ENCODE data around the gene IL1F10.

IL1F10 gene

DNA sequence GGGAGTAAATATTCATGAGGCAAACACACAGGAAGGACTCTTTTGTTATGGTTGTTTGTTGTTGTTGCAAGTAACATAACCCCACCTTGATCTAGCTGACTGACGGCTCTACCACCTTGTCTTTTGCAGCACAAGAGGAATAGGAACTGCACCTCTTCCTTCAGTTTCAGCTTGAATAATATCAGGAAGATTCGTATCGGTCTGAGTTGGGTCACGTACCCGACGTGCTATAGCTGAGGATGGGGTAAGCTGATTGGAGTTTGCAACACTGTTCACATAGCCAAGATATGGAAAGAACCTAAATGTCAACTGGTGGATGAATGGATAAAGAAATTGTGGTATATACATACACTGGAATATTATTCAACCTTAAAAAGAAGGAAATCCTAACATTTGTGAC, 45.1 kb downstream of the IL1F10 start:
- no peak for DNase-seq (ENCODE audit: low spot score)

DNA sequence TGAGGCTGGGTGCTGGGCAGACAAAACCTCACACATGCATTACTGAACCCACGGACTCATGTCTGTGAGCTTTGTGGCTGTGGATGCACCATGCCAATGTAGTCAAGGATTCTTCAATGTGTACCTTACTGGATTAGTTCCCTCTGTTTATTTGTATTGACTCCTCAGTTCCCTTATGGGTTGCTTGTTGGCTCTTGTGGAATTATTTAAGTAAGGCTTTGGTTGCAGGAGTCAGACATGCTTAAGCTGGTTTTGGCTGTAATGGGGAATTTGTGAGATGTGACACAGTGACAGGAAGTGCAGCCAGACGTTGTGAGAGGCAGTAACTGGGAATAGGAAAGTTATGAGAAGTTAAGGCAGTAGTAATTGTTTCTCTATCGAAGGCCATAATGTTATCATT, 46.0 kb downstream of the IL1F10 start:
- DNase-seq (ENCODE audit: low spot score) = no peak

DNA sequence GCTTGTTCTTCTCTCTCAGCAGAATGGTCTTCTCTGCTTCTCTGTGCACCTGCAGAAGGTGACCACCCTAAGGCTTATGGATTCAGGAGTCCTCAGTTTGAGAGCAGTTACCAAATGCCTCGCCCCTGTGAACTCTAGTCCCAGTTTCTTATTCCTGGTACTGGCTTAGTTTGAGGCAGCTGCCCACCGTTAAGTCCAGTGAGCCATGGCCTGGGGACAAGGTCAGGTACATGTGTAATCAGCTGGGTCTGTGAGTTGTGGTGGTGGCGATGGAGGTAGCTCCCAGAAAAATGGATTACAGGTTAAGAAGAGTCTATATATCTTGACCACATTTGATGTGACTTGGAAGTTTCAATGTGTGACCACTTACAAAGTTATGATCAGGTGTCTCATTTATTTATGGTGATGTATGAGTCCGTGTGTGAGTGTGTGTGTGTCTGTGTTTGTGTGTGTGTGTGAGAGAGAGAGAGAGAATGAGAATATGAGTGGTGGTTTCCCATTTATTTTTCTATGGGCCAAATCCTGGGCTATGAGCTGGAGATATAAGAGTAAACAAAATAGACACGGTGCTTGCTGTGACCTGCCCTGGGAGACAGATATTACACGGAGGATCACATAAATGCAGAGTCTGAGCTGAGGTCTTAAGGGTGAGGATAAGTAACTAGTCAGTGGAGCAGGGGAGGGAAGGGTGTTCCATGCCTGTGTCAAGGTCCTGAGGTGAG, 46.6 kb downstream of the IL1F10 start:
- DNase-seq (ENCODE audit: low spot score) = no peak

- DNase-seq (ENCODE audit: low spot score) = no peak
Observed at GRCh38 chr2:113114996-113115395, 47.2 kb downstream of the IL1F10 start.

GRCh38 chr2:113116100-113116958, 48.6 kb downstream of the IL1F10 start:
- DNase-seq (ENCODE audit: low spot score) = no peak

DNA sequence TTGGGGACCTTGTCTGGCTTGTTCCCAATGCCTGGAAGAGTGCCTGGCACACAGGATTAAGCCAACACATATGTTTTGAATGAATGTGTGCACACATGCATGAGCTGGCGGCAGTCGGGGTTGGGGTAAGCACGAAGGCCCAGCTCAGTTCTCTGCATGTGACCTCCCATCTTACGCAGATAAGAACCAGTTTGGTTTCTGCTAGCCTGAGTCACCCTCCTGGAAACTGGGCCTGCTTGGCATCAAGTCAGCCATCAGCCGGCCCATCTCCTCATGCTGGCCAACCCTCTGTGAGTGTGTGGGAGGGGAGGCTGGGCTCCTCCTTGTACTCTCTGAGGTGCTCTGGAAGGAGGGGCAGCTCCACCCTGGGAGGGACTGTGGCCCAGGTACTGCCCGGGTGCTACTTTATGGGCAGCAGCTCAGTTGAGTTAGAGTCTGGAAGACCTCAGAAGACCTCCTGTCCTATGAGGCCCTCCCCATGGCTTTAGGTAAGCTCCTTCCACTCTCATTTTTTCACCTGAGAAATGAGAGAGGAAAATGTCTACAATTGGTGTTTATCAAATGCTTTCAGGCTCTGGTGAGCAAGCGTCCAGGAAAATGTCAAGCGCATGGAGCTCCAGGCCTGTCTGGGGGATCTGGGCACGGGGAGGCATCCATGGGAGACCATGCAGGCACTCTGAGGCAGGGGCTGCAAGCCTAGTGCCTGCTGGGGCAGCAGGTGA, 49.9 kb downstream of the IL1F10 start:
- DNase-seq (ENCODE audit: low spot score) = no peak

GRCh38 chr2:113118263-113118657, 50.5 kb downstream of the IL1F10 start:
- no peak for DNase-seq (ENCODE audit: low spot score)

DNA sequence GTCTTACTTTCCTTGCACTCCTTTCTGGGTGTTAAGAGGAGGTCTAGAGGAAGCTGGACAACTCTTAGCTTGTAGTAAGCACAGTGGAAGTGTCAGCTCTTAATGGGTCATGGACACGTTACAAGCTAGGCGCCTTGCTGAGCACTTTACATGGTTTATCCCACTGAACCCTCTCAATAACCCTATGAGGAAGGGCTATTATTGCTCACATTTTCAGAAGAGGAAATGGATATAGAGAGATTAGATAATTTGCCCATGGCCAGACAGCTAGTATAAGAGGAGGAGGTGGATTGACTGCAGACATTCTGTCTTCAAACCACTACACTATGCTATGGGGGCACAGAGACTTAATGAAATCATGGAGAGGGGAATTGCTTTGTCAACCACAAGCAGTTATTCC, 51.3 kb downstream of the IL1F10 start:
- no peak for DNase-seq (ENCODE audit: low spot score)

DNA sequence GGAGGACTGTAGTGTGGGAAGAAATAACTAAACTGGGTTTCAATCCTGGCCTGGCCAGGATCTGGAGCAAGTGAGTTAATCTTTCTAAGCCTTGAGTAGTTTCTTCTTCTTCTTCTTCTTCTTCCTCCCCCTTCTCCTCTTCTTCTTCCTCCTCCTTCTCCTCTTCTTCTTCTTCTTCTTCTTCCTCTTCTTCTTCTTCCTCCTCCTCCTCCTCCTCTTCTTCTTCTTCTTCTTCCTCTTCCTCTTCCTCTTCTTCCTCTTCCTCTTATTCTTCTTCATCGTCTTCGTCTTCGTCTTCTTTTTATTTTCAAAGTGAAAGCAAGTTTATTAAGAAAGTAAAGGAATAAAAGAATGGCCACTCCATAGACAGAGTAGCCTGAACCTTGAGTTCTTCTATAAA, 53.1 kb downstream of the IL1F10 start:
- DNase-seq (ENCODE audit: low spot score) = no peak

DNA sequence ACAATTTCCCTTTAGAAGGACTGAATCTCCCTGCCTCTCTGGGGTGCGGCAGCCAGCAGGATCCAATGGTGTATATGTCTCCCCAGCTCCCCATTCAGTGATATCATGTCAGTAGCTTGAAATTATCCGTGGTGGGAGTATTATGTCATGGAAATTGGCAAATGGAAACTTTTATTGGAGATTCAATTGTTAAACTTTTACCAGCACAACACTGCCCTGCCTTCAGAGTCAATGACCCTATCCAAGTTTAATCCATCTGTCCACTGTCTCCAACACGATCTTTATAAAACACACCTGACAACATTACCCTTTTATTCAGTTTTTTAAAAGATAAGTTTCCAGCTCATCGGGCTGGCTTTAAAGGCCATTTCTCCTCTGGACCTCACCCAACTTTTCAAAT, 54.6 kb downstream of the IL1F10 start:
- DNase-seq (ENCODE audit: low spot score) = no peak

DNA sequence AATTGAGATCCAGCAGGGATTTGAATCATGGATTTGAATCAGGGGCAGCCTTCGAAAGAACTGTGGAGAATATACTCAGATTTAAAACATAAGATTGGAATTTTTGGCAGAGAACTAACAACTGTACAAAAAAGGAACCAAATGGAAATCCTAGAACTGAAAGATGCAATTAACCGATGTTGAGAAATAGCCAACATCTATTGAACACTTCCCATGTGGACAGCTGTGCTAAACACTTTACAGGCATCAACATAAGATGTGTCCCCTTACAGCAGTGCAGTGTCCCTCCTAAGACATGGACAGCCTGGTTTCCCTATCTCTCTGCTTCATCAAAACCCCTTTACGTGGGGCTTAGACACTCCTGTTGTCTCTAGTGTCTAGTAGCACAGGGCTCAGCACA, 56.0 kb downstream of the IL1F10 start:
- DNase-seq (ENCODE audit: low spot score) = no peak

DNA sequence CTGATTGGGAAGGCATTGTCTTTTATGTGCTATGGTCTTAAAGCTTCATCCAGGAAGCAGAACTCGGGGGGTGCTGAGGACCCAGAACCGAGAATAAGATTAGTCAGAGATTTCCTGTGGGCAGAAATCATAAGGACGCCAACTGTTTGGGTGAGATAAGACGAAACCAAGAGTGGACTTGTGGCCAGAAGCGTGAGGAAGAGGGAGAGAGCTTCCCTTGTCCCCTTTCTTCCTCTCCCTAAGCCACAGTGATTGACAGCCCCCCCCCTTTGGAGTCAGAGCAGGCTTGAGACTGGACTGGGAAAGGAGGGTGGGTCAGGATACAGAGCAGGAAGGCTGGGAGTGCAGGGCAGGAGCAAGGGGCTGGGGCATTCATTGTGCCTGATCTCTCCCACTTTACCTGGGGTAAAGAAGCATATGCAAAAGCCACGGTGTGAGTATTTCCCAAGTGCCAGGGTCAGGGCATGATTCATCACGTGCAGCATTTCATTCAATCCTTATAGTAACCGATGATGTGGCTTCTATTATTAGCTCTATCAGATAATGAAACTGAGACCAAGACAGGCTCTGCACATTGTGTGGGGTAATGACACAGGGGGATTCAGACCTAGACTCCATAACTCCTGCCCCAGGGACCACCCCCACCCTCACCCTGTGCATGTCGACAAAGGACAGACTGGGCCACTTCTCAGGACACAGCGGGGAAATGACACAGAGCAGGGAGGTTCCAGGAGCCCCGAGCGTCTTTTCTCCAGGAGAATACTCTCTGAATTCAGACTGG, 56.6 kb downstream of the IL1F10 start:
- no peak for DNase-seq (ENCODE audit: low spot score)
